HG02852 (cell line): ENCODE measurements around the gene PTPN23.
"Not testable (repeated sequence)": the region's sequence is repeated elsewhere in the genome, so short reads cannot be mapped to it uniquely, and the experiment has no call there.

Source experiments
- ATAC-seq: cut with Tn5 transposase; IDR thresholded peaks from one replicate; pipeline ENCODE4 v1.9.1; 2021; ENCODE audit warnings: mild to moderate bottlenecking, moderate library complexity; ENCODE audit not compliant: unreplicated experiment

PTPN23 gene

DNA sequence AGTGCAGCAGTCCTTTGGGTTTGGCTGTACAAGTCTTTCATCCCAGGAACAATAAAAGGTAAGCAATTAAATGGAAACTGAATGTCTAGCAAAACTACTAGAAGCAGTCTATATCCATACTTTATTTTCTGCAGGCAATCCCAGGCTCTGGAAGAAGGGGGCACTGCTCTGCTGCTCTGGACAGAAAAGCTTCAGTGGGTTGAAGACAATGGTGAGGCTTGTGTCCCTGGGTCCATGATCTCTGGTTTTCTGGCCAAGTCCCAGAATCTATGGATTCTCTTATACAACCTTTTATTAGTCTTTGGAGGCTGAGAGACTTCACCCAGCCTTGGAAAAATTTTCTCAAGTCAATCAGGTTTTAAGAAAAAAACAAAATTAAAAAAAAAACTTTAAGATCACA is 59.3 kb downstream of the PTPN23 start:
- ATAC-seq = no peak

DNA sequence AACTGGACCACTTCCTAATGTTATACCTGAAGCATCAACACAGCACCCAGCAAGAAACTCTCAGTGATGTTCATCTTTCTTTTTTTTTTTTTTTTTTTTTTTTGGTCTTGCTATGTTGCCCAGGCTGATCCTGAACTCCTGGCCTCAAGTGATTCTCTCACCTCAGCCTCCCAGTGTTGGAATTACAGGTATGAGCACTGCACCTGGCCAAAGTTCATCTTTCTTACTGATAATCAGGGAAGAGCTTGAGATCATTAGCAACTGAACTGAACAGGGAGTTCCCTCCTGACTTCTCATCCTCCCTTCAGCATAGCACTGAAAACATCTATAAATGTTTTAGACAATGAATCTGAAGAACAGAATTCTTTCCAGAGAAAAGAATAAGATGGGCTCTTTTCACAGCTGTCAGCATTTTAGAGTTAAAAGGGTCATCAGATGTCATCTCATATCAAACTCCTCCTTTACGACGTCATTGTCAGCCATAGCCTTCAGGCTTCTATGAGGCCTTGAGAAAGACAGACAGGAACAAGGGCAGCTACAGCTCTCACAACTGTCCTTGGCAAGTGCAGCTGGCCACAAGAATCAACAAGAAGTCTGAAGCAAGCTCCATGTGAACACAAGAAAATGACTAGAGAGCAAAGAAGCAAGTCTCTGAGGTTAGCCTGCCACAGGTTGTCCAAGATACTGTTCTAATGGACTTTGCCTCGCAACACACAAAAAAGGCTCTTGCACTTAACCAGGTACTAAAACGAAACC is 61.2 kb downstream of the PTPN23 start:
- no peak for ATAC-seq

DNA sequence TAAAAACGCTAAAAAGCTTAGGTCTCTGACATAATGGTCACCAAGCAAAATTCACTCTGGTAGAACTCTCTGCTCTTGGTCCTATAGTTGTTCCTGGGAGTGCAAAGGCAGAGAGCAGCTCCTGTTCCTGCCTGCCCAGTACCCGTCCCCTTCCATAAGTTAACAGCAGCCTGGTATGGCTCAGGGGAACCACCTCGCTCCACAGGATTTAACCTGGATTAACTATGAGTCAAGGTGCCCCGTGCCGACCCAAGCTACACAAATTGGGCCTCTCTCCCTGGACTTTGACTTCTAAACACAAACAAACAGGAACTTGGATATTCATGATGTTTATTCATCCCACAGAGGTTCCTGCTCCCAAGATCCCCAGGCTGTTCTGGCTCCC is 62.8 kb downstream of the PTPN23 start:
- no peak for ATAC-seq

DNA sequence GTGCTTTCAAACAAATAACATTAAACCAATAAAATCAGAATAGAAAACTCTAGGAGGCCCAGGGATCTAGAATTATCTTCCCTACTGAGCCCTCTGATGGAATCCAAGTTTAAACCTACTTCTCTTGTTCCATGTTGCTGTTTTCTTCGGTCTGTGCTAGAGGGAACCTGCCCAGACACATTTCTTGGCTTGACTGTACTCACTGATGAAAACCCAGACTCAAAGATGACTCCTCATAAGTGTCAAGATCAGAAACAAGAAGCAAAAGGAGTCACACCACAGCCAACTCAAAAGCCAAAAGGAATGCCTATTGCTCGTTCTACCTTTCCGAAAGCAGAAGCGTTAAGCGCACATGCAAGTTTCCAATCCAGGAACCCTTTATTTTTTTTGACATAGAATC is 63.3 kb downstream of the PTPN23 start:
- ATAC-seq = no peak

DNA sequence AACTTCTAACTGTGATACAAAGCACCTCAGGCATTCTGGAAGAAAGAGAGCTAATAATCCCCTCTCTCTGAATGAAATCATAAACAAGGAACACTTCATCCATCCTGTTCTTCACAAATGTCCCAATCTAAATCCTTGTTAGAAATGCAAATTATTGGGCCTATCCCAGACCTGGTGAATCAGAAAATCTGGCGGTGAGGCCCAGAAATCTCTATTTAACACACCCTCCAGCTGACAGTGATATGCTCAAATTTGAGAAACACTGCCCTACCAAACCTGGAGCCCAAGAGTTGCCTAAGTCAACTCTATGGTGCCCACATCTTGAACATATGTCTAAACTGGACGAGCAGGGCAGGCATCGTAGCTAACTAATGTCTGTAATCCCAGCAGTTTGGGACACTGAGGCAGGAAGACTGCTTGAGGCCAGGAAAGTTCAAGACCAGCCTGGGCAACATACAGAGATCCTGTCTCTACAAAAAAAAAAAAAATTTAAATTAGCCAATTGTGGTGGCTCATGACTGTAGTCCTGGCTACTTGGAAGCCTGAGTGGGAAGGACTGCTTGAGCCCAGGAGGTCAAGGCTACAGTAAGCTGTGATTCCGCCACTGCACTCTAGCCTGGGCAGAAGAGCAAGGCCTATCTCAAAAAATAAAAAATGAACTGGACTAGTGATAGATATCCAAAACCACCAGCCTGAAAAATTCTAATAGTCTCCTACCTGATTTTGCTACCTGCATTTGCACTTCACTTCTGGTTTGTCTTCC is 71.8 kb downstream of the PTPN23 start:
- no peak for ATAC-seq

DNA sequence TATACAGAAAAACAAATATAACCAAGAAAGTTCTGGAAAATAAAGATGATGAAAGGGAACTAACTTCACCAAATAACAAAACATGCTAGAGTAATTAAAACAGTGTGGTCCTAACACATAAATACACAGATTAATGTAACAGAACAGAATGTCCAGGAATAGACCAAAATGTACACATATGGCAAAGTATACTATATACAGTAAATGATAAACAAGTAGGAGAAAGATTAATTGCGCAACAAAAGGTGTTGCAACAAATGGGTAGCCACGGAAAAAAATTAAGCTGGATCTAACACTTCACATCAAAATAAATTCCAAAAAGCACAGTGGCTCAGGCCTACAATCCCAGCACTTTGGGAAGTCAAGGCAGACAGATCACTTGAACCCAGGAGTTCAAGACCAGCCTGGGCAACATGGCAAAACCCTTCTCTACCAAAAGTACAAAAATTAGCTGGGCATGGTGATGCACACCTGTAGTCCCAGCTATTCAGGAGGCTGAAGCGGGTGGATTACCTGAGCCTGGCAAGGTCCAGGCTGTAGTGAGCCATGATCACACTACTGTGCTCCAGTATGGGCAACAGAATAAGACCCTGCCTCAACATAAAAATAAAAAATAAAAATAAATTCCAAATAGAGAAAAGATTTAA is 75.1 kb downstream of the PTPN23 start:
- no peak for ATAC-seq

DNA sequence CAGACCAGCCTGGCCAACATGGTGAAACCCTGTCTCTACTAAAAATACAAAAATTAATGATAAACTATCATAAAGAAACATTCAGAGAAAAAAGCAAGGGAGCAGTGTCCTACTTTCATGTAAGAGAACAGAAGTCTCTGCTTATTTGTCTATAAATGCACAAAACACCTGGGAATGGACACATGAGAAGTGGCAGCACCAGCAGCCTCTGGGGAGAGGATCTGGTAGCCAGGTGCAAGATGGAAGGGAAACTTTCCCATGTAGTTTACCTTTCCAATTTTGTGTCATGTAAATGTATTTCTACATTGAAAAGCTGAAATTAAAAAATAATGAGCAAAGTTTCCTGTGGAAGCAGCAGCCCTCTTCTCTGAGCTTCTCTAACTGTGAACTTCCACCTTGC is 76.2 kb downstream of the PTPN23 start:
- no peak for ATAC-seq

DNA sequence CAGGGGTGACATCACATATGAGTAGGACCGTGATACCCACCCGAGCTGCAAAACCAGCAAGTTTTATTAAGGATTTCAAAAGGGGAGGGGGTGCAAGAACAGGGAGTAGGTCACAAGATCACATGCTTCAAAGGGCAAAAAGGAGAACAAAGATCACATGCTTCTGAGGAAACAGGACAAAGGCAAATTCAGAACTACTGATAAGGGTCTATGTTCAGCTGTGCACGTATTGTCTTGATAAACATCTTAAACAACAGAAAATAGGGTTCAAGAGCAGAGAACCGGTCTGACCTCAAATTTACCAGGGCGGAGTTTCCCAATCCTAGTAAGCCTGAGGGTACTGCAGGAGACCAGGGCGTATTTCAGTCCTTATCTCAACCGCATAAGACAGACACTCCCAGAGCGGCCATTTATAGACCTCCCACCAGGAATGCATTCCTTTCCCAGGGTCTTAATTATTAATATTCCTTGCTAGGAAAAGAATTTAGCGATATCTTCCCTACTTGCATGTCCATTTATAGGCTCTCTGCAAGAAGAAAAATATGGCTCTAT is 78.8 kb downstream of the PTPN23 start:
- ATAC-seq = not testable (repeated sequence)
